ENCODE measurements around the gene UNC119B.

GRCh38 chr12:120759591-120760348 lies 49.5 kb downstream of the UNC119B start:
- TF ChIP-seq POLR2A (IDR thresholded peaks at IDR 0.05; ENCODE audit: low read length) (no peak), GATA1 (IDR thresholded peaks at IDR 0.05; ENCODE audit: low read depth, low read length) (no peak)

Data from erythroblast (primary cell).